ENCODE data around the gene PRSS27.

PRSS27 gene

GRCh38 chr16:2749936-2750335 lies 29.9 kb upstream of the PRSS27 start:
- no peak for DNase-seq

- no peak for DNase-seq
Observed at GRCh38 chr16:2749476-2749875, 29.5 kb upstream of the PRSS27 start.

GRCh38 chr16:2748757-2749455 lies 28.9 kb upstream of the PRSS27 start:
- DNase-seq = no peak

GRCh38 chr16:2745961-2746360 lies 25.9 kb upstream of the PRSS27 start:
- no peak for DNase-seq

GRCh38 chr16:2745116-2745890 lies 25.3 kb upstream of the PRSS27 start:
- DNase-seq = no peak

GRCh38 chr16:2744711-2745110 lies 24.7 kb upstream of the PRSS27 start:
- DNase-seq = no peak

- DNase-seq = no peak
Observed at GRCh38 chr16:2743007-2743810, 23.2 kb upstream of the PRSS27 start.

GRCh38 chr16:2742323-2743006 lies 22.4 kb upstream of the PRSS27 start:
- DNase-seq = no peak

- DNase-seq = no peak
Observed at GRCh38 chr16:2741168-2741567, 21.1 kb upstream of the PRSS27 start.

- no peak for DNase-seq
Observed at GRCh38 chr16:2740476-2740875, 20.5 kb upstream of the PRSS27 start.

GRCh38 chr16:2739625-2740430 lies 19.8 kb upstream of the PRSS27 start:
- DNase-seq = no peak

- no peak for DNase-seq
Observed at GRCh38 chr16:2738615-2739014, 18.6 kb upstream of the PRSS27 start.

GRCh38 chr16:2737895-2738418 lies 17.9 kb upstream of the PRSS27 start:
- DNase-seq = no peak

GRCh38 chr16:2737238-2737605 lies 17.2 kb upstream of the PRSS27 start:
- no peak for DNase-seq

GRCh38 chr16:2736476-2737237 lies 16.6 kb upstream of the PRSS27 start:
- DNase-seq = no peak

- DNase-seq = no peak
Observed at GRCh38 chr16:2734844-2735515, 15.0 kb upstream of the PRSS27 start.

GRCh38 chr16:2728034-2728433 lies 8.0 kb upstream of the PRSS27 start:
- no peak for DNase-seq

GRCh38 chr16:2726923-2727322 lies 6.9 kb upstream of the PRSS27 start:
- no peak for DNase-seq

- no peak for DNase-seq
Observed at GRCh38 chr16:2724816-2725348, 4.9 kb upstream of the PRSS27 start.

- DNase-seq = no peak
Observed at GRCh38 chr16:2724088-2724676, 4.2 kb upstream of the PRSS27 start.

All from stimulated activated CD4-positive, alpha-beta T cell treated with anti-CD3 and anti-CD28 coated beads, Interleukin-1b, Interleukin-23, amount 100 ng/mL, for 48 hours (primary cell).